DMS114 treated with DMSO at 0.1 percent for 48 hours (cell line): ENCODE data around the gene H2AZ1.
A peak's percentile ranks its signal among the peaks of the same experiment; 100 is the strongest.
"Not testable (repeated sequence)": the region's sequence is repeated elsewhere in the genome, so short reads cannot be mapped to it uniquely, and the experiment has no call there.

Source experiments
- DNase-seq: peaks from one replicate; lab custom pipeline; 2025; ENCODE audit not compliant: unreplicated experiment; lab: John Stamatoyannopoulos, UW

H2AZ1 gene

GRCh38 chr4:99949999-99950912, at the start of gene H2AZ1:
Gene H2AZ1 (minus strand): TSS chr4:99950275. CDS start chr4:99950170, 105 bp downstream.
- DNase-seq, result peak; percentile 91

DNA sequence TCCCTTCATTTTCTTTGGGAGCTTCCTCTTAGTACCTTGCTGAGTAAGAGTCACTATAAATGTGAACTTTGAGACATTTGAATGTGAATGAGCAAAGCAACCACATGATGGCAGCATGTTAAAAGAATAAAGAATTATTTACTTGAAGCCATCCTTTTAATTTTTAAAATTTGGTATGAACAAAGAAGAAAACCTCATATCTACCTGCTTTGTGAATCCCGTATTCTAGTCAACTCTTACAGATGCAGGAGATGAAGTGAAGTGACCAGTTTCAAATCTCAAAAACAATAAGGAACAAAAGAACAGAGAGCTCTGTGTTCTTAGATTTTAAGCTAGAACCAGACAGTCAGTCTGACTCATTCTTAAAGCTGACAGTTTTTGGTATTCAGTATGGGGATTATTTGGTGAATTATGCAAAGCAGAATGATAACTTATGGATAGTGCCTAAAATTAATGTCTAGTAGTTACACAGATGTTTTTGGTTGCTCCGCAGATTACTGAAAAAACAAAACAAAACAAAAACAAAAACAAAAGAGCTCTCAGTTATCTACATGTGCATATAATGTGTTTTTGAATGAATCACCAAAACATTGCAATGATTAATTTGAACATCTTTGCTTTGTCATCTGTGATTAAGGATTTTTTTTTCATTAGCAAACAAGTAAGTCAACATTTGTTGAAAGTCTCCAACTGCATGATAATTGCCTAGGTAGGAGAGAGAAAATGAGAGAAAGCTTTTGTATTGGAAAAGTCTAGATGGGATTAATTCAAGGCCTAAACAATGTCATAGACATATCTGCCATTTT, 48.2 kb upstream of the H2AZ1 start:
- DNase-seq, result peak; percentile 9

- DNase-seq, result no peak
These were observed 41.7 kb upstream of the H2AZ1 start for GRCh38 chr4:99991741-99992140.

- DNase-seq, result no peak
These were observed 37.6 kb upstream of the H2AZ1 start for GRCh38 chr4:99987681-99988080.

GRCh38 chr4:99986792-99987191, 36.7 kb upstream of the H2AZ1 start:
- DNase-seq, result no peak

- no peak for DNase-seq
These were observed 33.3 kb upstream of the H2AZ1 start for GRCh38 chr4:99983289-99983943.

- no peak for DNase-seq
These were observed 29.8 kb upstream of the H2AZ1 start for GRCh38 chr4:99979872-99980271.

DNA sequence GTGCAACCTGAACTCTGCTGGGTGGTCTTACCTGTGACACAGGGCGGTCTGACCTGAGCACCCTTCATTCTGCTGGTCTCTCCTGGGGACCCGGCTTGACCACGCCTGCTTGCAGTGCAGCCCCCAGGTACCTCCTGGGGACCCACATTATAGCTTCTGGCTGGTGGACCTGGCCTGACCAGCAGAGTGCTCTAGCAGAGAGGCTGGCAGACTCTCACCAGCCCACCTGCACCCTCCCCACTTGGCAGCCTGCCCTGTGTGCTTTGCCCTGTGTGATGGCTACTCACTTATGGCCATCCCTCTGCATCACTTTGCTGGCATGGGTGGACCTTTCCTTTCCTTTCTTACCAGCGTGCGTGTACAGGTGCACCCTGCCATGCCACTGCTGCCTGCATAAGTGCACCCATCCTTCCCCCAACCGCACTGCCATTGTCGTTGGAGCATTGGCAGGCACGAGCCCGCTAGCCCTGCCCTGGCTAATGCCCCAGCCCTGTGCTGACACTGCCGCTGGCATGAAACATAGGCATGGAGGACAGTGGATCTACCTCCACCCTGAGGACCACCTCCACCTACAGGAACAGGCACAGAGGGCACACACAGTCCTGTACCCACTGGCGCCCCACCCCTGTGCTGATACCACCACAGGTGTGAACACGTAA, 21.5 kb upstream of the H2AZ1 start:
- DNase-seq, result no peak

- no peak for DNase-seq
These were observed 18.3 kb upstream of the H2AZ1 start for GRCh38 chr4:99968330-99968729.

DNA sequence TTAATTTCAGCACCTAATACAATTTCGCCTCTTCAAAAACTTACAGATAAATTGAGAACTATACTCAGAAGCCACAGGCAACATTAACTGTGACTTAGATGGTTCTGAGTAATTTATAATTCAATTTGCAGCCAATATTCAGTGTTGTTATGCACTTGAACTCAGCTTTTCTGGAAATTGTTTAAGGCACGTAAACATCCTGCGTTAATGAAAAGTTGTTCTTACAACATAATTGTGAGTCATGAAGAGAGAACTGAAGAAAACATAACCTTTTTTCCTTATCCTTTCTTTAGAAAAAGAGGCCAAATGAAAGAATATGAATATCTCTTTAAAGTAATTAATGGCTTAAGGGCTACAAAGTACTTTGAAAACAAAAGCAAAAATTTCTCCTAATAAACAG, 16.6 kb upstream of the H2AZ1 start:
- no peak for DNase-seq

DNA sequence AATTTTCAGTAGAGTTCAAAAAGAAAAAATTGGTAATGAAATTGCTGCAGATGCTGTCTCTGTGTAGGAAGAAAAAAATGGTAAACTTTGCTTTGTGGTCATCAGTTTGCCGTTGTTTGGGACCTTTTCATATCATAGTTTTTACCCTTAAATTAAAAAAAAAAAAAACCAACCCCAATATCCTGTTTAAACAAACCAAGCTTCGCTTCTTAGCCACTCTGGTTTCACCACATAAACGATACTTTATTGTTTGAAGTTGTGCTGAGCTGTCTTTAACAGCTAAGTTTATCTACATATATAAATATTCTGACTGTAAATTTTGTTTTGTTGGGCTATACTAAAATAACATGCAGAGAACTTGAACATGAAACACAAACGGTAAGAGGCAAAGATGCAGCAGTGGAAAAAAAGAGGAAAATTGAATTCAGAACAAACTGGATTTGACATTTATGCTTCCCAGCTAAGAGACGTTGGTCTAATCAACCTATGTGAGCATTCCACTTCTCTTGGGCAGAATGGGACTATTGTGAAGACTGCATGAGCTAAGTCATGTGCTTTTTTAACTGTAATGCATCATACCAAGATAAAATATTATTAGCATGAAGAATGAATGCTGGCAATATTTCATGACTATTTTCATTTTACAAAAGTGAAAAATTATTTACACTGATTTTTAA, 15.7 kb upstream of the H2AZ1 start:
- DNase-seq, result no peak

- no peak for DNase-seq
These were observed 15.1 kb upstream of the H2AZ1 start for GRCh38 chr4:99965173-99965572.

GRCh38 chr4:99961711-99962110, 11.6 kb upstream of the H2AZ1 start:
- no peak for DNase-seq

DNA sequence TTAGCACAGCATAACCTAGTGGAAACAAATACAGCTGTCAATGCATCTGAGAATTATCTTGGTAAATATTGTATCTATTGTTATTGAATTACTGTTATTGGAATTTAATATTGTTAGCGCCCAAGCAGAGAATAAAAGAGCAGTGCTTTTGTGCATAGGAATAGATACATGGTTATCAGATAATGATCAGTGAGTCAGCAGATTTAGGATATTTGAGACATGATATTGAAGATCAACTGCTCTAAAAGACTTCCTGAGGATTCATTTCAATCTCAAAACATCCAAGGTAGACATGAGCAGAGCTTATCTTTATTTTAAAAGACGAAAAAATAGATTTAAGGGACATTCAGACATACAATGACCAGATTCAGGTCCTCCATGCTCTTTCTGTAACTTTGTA, 10.6 kb upstream of the H2AZ1 start:
- no peak for DNase-seq

DNA sequence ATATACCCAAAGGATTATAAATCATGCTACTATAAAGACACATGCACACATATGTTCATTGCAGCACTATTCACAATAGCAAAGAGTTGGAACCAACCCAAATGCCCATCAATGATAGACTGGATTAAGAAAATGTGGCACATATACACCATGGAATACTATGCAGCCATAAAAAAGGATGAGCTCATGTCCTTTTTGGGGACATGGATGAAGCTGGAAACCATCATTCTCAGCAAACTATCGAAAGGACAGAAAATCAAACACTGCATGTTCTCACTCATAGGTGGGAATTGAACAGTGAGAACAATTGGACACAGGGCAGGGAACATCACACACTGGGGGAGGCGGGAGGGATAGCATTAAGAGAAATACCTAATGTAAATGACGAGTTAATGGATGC, 8.1 kb upstream of the H2AZ1 start:
- DNase-seq, result not testable (repeated sequence)

- no peak for DNase-seq
These were observed 809 bp upstream of the H2AZ1 start for GRCh38 chr4:99950913-99951254.

- peak; percentile 74 for DNase-seq
These were observed 759 bp downstream of the H2AZ1 start for GRCh38 chr4:99949034-99949998.

GRCh38 chr4:99947608-99948007, 2.5 kb downstream of the H2AZ1 start:
- peak; percentile 14 for DNase-seq

DNA sequence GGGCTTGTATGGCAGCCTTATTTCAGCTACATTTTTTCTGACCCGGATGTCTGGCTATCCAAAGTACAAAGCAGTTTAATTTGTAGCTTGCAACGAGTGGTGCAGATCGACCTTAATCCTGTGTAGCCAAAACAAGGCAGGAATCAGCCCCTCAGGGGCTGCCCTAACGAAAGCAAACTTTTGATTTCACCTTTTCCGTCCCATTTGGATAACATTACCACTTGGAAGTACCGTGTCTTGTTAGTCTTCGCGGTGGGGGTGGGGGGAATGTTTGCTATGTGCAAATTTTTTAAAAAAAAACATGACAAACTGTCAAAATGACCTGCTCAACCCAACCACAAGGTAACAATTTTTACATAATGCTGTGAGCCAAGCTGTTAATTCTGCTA, 2.9 kb downstream of the H2AZ1 start:
- DNase-seq, result no peak
